Dendritic cell treated with granulocyte-macrophage colony-stimulating factor and Interleukin-4, amounts not matched to agents 40 ng/mL and 50 ng/mL, for 4 days (primary cell): ENCODE data around the gene DIO1.

Experiments used
- H3K27ac Mint-ChIP-seq: one replicate; pipeline ENCODE4 v1.8.0; 2022; ENCODE audit warnings: mild to moderate bottlenecking, mixed read lengths
- H3K27me3 Mint-ChIP-seq: one replicate; pipeline ENCODE4 v1.8.0; 2022; ENCODE audit warnings: mild to moderate bottlenecking, mixed read lengths
- H3K36me3 Mint-ChIP-seq: one replicate; pipeline ENCODE4 v1.8.0; 2022; ENCODE audit warnings: low read depth, mixed read lengths
- H3K4me1 Mint-ChIP-seq: one replicate; pipeline ENCODE4 v1.8.0; 2022; ENCODE audit warnings: low read depth, mixed read lengths
- H3K4me3 Mint-ChIP-seq: one replicate; pipeline ENCODE4 v1.8.0; 2022; ENCODE audit warnings: mild to moderate bottlenecking, moderate library complexity, mixed read lengths
- H3K9me3 Mint-ChIP-seq: one replicate; pipeline ENCODE4 v1.8.0; 2022; ENCODE audit warnings: mixed read lengths
- intact Hi-C: fragments of 100-400 bp; cut with micrococcal nuclease; formaldehyde crosslinking; loops from one replicate; pipeline ENCODE4 v1.15.0; 2022

The DIO1 gene

DNA sequence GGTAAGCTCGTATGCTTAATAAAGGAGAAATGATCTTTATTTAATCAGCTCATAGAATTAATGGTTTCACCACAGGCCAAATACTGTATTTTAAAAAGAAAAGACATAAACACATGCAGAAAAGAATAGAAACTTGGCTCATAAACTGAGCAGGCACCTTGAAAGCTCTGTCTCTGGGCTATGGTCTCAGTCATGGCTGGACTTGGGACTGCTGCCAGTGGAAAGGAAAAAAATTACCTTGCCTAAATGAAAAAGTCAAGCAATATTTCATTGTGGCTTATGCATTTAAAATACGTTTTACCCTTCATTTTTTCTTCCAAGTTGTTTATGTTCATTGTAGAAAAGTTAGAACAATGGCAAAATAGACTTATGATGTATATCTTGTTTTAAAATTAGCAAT, 60.1 kb downstream of the DIO1 start:
- Mint-ChIP-seq H3K4me1 (peaks cover 8% of the 10 kb centered on the region), H3K4me3 (no peak overlapping the region), H3K27ac (no peak overlapping the region), H3K36me3 (peaks cover 43% of the 10 kb centered on the region), H3K27me3 (no peaks in the 10 kb centered on the region), H3K9me3 (no peaks in the 10 kb centered on the region)
- intact Hi-C loops, result no loop called here

DNA sequence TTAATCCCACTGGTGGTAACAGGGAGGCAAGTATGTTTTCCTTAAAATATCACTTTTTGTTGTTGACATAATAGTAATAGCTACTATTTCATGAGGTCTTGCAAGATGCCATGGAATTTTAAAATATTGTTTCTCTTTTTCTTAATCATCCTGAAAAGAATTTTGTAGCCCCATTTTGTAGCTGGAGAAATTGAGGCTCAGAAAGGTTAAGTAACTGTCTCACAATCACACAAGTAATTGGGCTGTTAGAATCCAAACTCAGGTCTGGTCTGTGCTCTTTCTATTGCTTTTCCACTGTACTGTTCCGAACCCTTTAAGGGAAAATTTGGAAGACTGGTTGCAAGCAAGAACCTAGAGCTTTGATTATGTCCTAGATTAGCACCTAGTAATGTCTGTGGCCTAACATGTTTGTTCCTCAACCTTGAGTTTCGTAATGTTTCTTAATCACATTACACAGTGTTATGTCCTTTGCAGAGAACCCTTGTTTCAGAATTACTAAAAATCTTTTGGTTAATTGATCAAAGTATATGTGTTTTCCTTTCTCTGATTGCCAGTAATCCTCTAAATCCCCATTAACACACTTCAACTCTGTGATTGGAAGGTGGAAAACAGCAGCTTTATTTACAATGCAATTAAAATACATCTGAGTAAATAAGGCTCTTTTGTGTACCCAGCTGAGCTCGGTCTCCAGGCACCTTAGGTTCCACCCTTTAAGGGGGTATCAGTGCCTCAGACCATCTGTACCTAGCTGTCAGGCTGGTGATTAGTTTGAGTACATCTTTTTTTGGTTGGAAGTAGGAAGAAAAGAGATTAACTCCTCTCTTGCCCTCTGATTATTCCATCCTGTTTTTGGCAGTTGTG, 62.6 kb downstream of the DIO1 start:
- intact Hi-C loops, result no loop called here
- peaks cover 53% of the 10 kb centered on the region for H3K36me3 Mint-ChIP-seq

DNA sequence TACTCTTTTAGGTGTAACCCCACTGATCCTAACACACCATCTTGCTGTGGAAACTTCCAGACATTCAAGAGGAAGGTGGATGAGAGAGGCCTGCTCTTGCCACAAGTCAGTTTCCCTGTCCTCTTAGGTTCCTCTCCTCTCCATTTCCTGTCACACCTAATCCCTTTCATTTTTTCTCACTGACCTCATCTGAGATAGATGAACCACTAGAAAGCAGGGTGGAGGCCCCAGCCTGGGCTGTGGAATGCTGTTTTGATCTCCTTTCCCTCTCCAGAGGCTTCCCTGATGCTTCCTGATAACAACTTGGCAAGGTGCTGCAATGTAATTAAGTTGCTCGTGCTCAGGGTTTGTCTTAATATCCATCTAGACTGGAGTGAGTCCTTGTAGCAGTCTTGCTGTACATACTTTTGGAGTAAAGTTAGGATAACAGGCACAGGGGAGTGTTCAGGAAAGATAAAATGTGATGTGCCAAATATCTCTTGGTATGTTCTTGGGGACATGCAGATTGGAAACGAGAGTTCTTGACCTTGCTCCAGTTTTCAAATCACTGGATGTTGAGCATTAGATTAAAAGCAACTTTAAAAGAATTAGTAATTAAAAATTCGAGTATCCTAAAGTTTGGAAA, 63.3 kb downstream of the DIO1 start:
- Mint-ChIP-seq H3K4me3 (no peak overlapping the region), H3K4me1 (peaks cover 8% of the 10 kb centered on the region), H3K27ac (peak overlapping the region; percentile 48), H3K9me3 (no peaks in the 10 kb centered on the region), H3K36me3 (peaks cover 46% of the 10 kb centered on the region), H3K27me3 (no peaks in the 10 kb centered on the region)
- intact Hi-C loops, result no loop called here

More for the DNA sequence above, 62.6 kb downstream of the DIO1 start:
- H3K4me3 Mint-ChIP-seq, result no peak overlapping the region
- peaks cover 8% of the 10 kb centered on the region for H3K4me1 Mint-ChIP-seq
- H3K27ac Mint-ChIP-seq, result peak overlapping the region; percentile 48
- no peaks in the 10 kb centered on the region for H3K27me3 Mint-ChIP-seq
- H3K9me3 Mint-ChIP-seq, result no peaks in the 10 kb centered on the region

DNA sequence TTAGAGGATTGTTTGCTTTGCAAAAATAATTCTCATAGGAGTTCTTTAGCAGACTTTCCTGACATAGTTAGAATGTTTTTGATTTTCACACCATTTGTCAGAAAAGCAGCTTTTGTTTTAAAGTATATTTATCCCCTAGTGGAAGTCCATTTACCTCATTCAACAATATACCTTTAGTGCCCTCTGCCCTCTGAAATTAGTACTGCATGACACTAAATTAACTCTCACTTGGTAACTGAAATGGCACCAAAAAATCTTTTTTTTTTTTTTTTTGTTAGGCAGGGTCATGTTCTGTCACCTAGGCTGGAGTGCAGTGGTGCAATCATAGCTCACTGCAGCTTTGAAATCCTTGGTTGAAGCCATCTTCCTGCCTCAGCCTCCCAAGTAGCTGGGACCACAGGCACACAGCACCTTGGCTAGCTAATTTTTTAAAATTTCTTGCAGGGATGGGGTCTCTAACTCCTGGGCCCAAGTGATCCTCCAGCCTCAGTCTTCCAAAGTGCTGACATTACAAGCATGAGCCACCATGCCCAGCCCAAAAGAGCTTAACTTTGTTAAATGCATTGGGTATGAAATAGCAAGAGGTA, 65.8 kb downstream of the DIO1 start:
- Mint-ChIP-seq H3K4me3 (no peak overlapping the region), H3K36me3 (peaks cover 51% of the 10 kb centered on the region), H3K27me3 (no peaks in the 10 kb centered on the region), H3K4me1 (peaks cover 8% of the 10 kb centered on the region), H3K27ac (no peak overlapping the region), H3K9me3 (no peaks in the 10 kb centered on the region)
- intact Hi-C loops, result no loop called here
